CD4-positive, alpha-beta T cell treated with Interleukin-21 for 1 hour (primary cell): ENCODE measurements around the gene MYBPC3.

Experiments used
- DNase-seq: peaks from one replicate; pipeline ENCODE4 v3.0.0-alpha.2; 2020

Gene MYBPC3

DNA sequence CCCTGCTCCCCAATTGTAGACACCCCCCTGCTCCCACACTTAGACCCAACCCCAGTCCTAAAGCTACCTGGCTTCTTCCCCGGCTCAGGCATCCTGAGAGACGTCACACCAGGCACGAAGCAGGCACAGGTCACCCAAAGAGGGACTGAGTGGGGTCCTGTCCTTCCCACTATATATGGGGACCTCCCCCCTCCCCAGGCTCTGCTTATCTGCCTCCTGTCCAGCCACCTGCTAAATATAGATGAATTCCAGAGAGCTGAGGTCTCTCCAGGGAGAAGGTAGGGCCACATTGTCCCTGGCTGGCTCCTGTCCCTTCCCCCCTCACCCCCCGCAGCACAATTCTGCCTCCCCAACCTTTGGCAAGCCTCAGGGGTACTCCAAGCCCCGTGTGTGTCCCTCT is at the start of gene MYBPC3:
TSS of gene MYBPC3 (minus strand) at position 147 of the 400 bp plus-strand sequence. CDS start at position 92, 55 bp downstream.
- no peak for DNase-seq

- no peak for DNase-seq
Observed at GRCh38 chr11:47400768-47401279, 48.3 kb upstream of the MYBPC3 start.

DNA sequence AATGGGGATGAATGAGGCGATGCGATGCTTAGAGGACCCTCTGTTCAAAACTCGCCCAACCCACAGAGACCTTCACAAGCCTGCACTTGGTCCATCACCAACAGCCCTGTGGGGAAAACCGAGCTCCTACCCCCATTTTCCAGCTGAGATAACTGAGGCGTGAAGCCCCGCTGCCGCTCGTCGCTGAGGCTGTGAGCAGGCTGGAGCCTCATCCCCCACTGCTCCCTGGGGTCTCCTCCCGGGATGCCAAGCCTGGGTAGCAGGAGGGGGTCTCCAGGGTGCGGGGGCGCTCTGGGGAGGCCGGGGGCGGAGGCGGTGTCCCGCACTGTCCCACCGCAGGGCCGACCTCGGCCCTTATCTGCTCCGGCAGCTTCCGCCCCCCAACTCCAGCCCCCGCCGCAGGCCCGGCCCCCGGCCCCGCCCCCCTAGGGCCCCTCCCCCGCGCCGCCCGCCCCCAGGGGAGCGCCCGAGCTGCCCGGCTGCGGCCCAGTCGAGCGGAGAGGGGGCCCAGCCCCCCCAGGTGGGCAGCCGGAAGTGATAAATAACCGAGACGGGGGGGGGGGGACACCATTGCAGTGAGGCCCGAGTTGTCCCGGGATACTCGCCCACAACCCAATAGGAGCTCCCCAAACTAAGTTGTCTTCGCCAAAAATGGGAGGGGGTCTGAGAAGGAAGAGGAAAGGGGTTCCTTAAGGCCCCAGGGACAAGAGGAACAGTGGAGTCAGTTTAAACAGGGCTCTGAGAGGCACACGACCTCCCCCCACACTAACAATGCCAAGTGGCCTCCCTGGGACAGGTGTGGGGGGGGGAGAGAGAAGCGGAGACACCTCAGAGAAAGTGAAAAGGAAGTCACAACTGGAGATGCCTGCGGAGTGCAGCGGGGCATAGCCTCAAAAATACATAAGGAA is 47.6 kb upstream of the MYBPC3 start:
- peak; percentile 50 for DNase-seq

GRCh38 chr11:47398551-47398950 is 46.0 kb upstream of the MYBPC3 start:
- DNase-seq = no peak

- no peak for DNase-seq
Observed at GRCh38 chr11:47398011-47398410, 45.5 kb upstream of the MYBPC3 start.

- DNase-seq = no peak
Observed at GRCh38 chr11:47396049-47396320, 43.5 kb upstream of the MYBPC3 start.

DNA sequence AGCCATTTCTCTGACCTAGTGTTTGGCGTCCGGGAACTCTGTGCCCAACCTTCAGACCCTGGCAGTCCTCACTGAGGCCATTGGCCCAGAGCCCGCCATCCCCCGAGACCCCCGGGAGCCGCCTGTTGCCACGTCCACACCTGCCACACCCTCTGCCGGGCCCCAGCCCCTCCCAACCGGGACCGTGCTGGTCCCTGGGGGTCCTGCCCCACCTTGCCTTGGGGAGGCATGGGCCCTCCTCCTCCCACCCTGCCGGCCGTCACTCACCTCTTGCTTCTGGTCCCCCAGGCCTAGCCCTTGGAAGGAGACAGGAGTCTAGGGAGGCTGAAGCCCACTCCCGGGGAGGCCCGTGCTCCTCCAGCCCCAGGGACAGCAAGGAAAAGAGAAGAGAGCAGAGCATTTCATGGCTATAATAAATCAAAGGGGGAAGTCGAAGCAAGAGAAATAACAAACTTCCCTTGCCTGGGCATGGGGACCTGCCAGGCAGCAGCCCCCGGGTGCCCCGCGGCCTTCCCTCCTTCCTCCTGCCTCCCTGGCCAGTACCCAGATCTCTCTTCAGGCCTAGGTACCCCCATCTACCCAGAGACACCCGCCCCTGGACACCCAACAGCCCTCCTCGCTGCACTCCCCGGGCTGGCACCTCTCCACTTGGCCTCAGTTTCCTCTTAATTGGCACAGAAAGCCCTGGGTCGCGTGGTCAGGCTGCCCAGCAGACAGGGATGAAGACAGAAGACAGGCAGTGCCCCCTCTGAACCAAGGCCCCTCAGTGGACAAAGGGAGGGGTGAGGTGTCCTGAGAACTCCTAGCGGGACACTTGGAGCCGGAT is 42.9 kb upstream of the MYBPC3 start:
- no peak for DNase-seq

- peak; percentile 64 for DNase-seq
Observed at GRCh38 chr11:47394322-47395222, 42.1 kb upstream of the MYBPC3 start.

- no peak for DNase-seq
Observed at GRCh38 chr11:47394050-47394321, 41.5 kb upstream of the MYBPC3 start.

DNA sequence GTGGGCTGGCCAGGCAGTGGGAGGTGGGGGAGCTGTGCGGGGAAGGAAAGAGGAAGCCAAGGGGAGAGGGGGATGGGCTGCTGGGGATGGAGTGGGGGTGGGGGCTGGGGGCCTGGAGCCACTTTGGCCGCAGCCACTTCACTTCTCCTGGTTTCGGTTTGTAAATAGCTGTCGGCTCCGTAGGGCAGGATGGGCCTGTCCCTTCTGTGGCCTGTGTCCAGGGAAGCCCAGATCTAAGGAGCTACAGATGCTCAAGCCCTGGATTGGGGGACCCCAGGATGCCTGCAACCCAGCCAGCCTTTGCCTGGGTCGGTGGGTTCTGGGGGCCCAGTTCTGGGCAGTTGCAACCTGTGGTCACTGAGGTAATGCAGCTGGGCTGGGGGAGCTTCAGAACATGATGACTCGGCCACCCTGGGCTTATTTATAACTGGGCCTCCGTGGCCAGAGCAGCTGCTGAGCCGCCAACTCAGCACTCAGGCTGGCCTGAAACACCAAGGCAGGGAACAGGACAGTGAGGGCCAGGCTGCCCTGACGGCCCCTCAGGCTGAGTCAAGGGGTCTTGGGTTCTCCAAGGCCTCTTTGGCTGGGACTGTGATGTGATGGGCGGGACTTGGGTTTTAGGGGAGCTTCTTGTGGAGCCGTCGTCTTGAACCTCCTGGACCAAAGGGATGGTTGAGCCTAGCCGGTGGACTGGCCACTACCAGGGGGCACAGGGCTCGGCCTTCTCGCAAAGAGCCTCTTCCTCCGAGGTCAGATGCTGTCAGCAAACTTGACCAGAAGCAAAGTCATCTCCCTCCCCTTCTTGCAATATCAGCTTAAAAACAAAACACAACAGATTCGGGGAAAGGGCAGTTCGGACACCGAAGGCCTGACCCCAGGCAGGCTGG is 40.9 kb upstream of the MYBPC3 start:
- no peak for DNase-seq

DNA sequence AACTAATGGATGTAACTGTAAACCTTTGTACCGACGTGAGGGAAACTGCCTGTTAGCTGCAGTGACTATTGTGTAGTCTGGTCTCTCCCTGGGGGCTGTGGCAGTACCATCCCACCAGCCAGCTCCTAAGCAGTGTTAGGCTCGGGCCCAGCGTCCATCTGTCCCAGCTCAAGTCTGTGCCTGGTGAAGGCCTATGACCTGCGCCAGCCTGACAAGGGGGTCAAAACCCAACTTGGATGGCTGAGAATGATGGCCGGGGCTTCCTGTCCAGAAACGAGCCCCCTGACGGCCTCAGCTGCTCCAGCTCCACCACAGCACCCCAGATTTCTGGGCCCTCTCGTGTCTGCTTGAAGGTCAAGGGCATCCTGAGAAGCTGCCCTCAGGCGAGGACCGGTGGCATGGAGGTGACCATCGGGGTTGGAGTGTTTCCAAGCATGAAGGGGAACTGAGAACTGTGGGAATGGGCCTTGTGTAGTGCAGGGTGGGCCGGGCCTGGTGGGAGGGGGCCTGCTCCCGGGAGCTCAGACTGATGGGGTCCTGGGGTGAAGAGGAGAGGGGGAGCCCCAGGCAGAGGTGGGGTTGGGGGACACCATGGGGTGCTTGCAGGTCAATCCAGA is 40.2 kb upstream of the MYBPC3 start:
- DNase-seq = no peak

GRCh38 chr11:47391711-47392432 is 39.4 kb upstream of the MYBPC3 start:
- no peak for DNase-seq

DNA sequence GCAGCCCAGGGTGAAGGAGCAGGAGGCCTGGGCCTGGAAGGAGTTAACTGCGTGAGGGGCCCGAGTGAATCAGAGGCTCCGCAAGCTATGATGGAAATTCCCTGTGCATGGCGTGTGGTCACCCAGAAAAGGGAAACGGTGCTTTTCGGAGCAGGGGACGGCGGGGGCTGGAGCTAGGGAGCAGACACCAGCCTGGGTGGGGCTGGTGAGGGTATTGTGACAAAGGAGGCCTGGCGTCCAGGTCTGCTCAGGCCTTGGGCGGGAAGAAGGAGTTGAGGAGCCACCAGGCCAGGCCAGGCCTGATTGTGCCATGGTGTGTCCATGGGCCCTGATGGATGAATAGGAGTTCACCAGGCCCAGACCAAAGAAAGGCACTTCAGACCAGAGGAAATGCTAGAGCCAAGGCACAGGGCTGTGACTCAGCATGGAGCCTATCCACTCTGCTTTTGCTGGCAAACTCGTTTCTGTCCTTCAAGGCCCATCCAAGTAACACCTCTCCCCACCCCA is 38.6 kb upstream of the MYBPC3 start:
- DNase-seq = no peak

- DNase-seq = no peak
Observed at GRCh38 chr11:47390422-47390760, 37.9 kb upstream of the MYBPC3 start.

GRCh38 chr11:47389577-47390421 is 37.3 kb upstream of the MYBPC3 start:
- DNase-seq = no peak

- DNase-seq = no peak
Observed at GRCh38 chr11:47388697-47389576, 36.4 kb upstream of the MYBPC3 start.

DNA sequence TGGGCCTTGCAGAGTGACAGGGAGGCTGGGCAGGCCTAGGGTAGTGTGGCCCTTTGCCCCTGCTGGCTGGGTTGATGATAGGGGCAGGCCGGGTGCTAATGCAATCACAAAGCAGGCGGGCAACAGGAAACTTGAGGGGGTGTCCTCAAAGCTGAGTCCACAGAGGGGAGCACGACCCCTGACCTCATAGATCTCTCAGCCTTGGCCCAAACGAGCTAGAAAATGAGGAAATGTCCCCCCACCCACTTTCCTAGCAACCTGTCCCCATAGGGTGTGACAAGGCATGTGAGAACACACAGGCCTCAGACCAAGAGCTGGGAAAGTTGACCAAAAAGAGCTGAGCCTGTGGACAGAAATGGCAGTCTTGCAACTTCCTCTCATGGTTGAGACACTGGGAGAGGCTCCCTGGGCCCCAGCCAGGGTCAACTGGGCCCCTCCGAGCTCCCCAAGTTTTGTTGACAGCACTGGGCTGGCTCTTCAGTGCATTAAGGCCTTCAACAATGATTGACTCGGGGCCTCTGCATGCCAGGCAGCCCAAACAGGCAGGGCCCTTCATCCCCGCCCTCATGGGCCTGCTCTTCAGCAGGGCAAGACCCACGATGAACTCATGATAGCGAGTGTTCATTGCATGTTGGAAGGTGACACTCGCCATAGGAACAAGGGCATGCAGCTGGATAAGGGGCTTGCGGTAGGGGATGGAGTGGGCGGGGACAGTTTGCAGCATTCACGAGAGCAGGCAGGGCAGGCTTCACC is 35.6 kb upstream of the MYBPC3 start:
- DNase-seq = no peak

- no peak for DNase-seq
Observed at GRCh38 chr11:47384498-47384897, 32.0 kb upstream of the MYBPC3 start.
